GM12892 (cell line): ENCODE data around the gene GNAQ.
"Not testable (repeated sequence)": the region's sequence is repeated elsewhere in the genome, so short reads cannot be mapped to it uniquely, and the experiment has no call there.

Experiments
- POLR2A ChIP-seq: IDR thresholded peaks from 2 replicates; pipeline ENCODE4 v1.6.1; 2011; ENCODE audit warnings: low read depth, low read length, control low read depth
- POLR2AphosphoS5 ChIP-seq: IDR thresholded peaks from 2 replicates; pipeline ENCODE4 v1.6.1; 2011; ENCODE audit warnings: low read depth, low read length, control low read depth
- TAF1 ChIP-seq: IDR thresholded peaks from 2 replicates; pipeline ENCODE4 v1.6.1; 2011; ENCODE audit warnings: low read depth, mild to moderate bottlenecking, control low read depth, low read length, borderline replicate concordance

- TF ChIP-seq POLR2A, POLR2AphosphoS5, TAF1: not testable (repeated sequence)
Observed at GRCh38 chr9:77863638-77864037, 168.0 kb downstream of the GNAQ start.
